Stomach (tissue), 19 donors: ENCODE data around the gene MTMR11. TPM values are rescaled to one million over a fixed set of nuclear protein-coding genes. Genes with fewer than 3 reads are reported as not detected.

ENCODE experiments used
- DNase-seq, 2 donors: peaks; one replicate each; pipeline versions ENCODE4 v3.0.0 to v3.0.0-alpha.2; 2013 to 2019
- H3K27ac ChIP-seq, 5 donors: fragments of 200-600 bp in 4 of 5; sonication (generic) in 4 of 5; one replicate each; pipeline ENCODE4 v1.5.1; 2013 to 2019; ENCODE audit warnings: mild to moderate bottlenecking in 1 of 5, moderate library complexity in 1 of 5
- H3K27me3 ChIP-seq, 3 donors: fragments of 200-600 bp; sonication (generic); one replicate each; pipeline ENCODE4 v1.5.1; 2017 to 2019; ENCODE audit warnings: mixed run types in 1 of 3
- H3K36me3 ChIP-seq, 4 donors: fragments of 200-600 bp; sonication (generic); 1 replicate in 3 of 4; 2 replicates in 1 of 4; pipeline ENCODE4 v1.5.1; 2016 to 2019
- H3K4me1 ChIP-seq, 4 donors: fragments of 200-600 bp; sonication (generic); one replicate each; pipeline ENCODE4 v1.5.1; 2016 to 2019
- H3K4me3 ChIP-seq, 4 donors: fragments of 200-600 bp; sonication (generic) in 3 of 4; one replicate each; pipeline ENCODE4 v1.5.1; 2016 to 2019; ENCODE audit warnings: mild to moderate bottlenecking in 1 of 4
- H3K9me3 ChIP-seq, 4 donors: fragments of 200-600 bp; sonication (generic); one replicate each; pipeline ENCODE4 v1.5.1; 2016 to 2019
- EP300 ChIP-seq: sonication (generic); formaldehyde crosslinking; IDR thresholded peaks from one replicate; pipeline ENCODE4 v1.6.1; 2017; ENCODE audit warnings: antibody characterized with exemption
- POLR2A ChIP-seq, 4 donors: fragments of 450-650 bp; IDR thresholded peaks; one replicate each; pipeline ENCODE4 v1.6.1; 2016; ENCODE audit warnings: antibody characterized with exemption in 4 of 4, control low read depth in 2 of 4, mild to moderate bottlenecking in 1 of 4, moderate library complexity in 1 of 4
- POLR2AphosphoS5 ChIP-seq, 3 donors: sonication (generic); formaldehyde crosslinking; IDR thresholded peaks; one replicate each; pipeline ENCODE4 v1.6.1; 2016; ENCODE audit warnings: antibody characterized with exemption in 3 of 3
- WGBS, 5 donors: extraction: QIAGEN DNeasy Blood & Tissue Kit in 3 of 5; methylation state at CpG; one replicate each; pipeline versions ENCODE4 v1.1.5 to v1.1.7; 2013 to 2018; 5-methylcytosine and 5-hydroxymethylcytosine counted together
- intact Hi-C: fragments of 100-400 bp; cut with DNase I; formaldehyde crosslinking; loops from one replicate; pipeline ENCODE4 v1.15.1; 2023; ENCODE audit warnings: low total_unique reads
- long read RNA-seq, 10 donors: transcript quantifications; one replicate each; lab custom pipeline, GENCODE V29; 2026
- polyA plus RNA-seq, 3 donors: library from polyadenylated mRNA; stranded (reverse); fragments of 200-250 nt; gene quantifications; one replicate each; pipeline ENCODE4 v1.2.3, GENCODE V29; 2013
- total RNA-seq, 5 donors: library from RNA; depleted of rRNA; stranded (reverse); fragments of >200 nt; gene quantifications; one replicate each; pipeline versions ENCODE4 v1.1.0 to v1.2.3, GENCODE V29; 2014 to 2016
- TF ChIP-seq, protein P1 (sequence below), 7 experiments: fragments of 450-650 bp in 4 of 7; fragments of 200-600 bp in 3 of 7; sonication (generic) in 3 of 7; IDR thresholded peaks; one replicate each; pipeline ENCODE4 v1.5.1; 2016 to 2019; ENCODE audit warnings: antibody characterized with exemption in 7 of 7, control low read depth in 2 of 7, mild to moderate bottlenecking in 1 of 7
- donor health status: healthy with polysubstance abuse.
- donor health status: Bipolar disorder and iron deficiency.
- donor health status: healthy.

The MTMR11 gene, protein sequence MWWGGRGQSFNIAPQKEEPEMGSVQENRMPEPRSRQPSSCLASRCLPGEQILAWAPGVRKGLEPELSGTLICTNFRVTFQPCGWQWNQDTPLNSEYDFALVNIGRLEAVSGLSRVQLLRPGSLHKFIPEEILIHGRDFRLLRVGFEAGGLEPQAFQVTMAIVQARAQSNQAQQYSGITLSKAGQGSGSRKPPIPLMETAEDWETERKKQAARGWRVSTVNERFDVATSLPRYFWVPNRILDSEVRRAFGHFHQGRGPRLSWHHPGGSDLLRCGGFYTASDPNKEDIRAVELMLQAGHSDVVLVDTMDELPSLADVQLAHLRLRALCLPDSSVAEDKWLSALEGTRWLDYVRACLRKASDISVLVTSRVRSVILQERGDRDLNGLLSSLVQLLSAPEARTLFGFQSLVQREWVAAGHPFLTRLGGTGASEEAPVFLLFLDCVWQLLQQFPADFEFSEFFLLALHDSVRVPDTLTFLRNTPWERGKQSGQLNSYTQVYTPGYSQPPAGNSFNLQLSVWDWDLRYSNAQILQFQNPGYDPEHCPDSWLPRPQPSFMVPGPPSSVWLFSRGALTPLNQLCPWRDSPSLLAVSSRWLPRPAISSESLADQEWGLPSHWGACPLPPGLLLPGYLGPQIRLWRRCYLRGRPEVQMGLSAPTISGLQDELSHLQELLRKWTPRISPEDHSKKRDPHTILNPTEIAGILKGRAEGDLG
- 100 to 1,000 TPM in 1 of 5 donors, 10 to 100 TPM in 2, 1 to 10 TPM in 2; 3.6 to 169 (median 22.2) TPM for total RNA-seq
- 1 to 10 TPM; 3.5 to 6.9 (median 6.4) TPM for polyA plus RNA-seq
- long read RNA-seq, donor 1 = 0 reads
- long read RNA-seq, donor 2 = 0 reads
- long read RNA-seq, donor 3 = 0 reads
- long read RNA-seq, donor 4 = 0 reads
- long read RNA-seq, donor 5, partial matches to known transcripts = 0 of 1 reads
- long read RNA-seq, donor 5, other reads (novel, unspliced or antisense) = 0 of 1 reads
- long read RNA-seq, donor 6 = 0 reads
- long read RNA-seq, donor 7, partial matches to known transcripts = 0 of 3 reads
- long read RNA-seq, donor 7, other reads (novel, unspliced or antisense) = 0 of 3 reads
- long read RNA-seq, donor 8, partial matches to known transcripts = 8 of 8 reads
- long read RNA-seq, donor 8, other reads (novel, unspliced or antisense) = 0 of 8 reads
- long read RNA-seq, donor 9 = 0 reads
- long read RNA-seq, donor 10 = 0 reads

GRCh38 chr1:149936170-149936991 lies at the start of gene MTMR11:
TSS of gene MTMR11 (minus strand) at chr1:149936879. CDS start at chr1:149936647, 232 bp downstream.
- Histone ChIP-seq H3K27ac (peak within 1 kb of the TSS; percentile 57 to 88 (median 84)), H3K9me3 (no peaks in the 10 kb centered on the region), H3K36me3 (peaks cover 0 to 18% (median 12%) of the 10 kb centered on the region in 4 donors), H3K4me1 (peaks cover 32 to 59% (median 48%) of the 10 kb centered on the region in 4 donors), H3K27me3 (no peaks in the 10 kb centered on the region), H3K4me3 (peak within 1 kb of the TSS; percentile 45 to 58 (median 52))
- WGBS, 5 donors = 17 to 20% (median 19%) methylated on average over 18 of the region's 18 CpGs
- TF ChIP-seq, protein P1, sequence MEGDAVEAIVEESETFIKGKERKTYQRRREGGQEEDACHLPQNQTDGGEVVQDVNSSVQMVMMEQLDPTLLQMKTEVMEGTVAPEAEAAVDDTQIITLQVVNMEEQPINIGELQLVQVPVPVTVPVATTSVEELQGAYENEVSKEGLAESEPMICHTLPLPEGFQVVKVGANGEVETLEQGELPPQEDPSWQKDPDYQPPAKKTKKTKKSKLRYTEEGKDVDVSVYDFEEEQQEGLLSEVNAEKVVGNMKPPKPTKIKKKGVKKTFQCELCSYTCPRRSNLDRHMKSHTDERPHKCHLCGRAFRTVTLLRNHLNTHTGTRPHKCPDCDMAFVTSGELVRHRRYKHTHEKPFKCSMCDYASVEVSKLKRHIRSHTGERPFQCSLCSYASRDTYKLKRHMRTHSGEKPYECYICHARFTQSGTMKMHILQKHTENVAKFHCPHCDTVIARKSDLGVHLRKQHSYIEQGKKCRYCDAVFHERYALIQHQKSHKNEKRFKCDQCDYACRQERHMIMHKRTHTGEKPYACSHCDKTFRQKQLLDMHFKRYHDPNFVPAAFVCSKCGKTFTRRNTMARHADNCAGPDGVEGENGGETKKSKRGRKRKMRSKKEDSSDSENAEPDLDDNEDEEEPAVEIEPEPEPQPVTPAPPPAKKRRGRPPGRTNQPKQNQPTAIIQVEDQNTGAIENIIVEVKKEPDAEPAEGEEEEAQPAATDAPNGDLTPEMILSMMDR (IDR thresholded peaks at IDR 0.05) = no peak
- no peak for TF ChIP-seq POLR2AphosphoS5 (IDR thresholded peaks at IDR 0.05)
- TF ChIP-seq POLR2A (IDR thresholded peaks at IDR 0.05) = no peak
- no peak for TF ChIP-seq EP300
- intact Hi-C loops = no loop called here
- peak; percentile 39 to 78 for DNase-seq

DNA sequence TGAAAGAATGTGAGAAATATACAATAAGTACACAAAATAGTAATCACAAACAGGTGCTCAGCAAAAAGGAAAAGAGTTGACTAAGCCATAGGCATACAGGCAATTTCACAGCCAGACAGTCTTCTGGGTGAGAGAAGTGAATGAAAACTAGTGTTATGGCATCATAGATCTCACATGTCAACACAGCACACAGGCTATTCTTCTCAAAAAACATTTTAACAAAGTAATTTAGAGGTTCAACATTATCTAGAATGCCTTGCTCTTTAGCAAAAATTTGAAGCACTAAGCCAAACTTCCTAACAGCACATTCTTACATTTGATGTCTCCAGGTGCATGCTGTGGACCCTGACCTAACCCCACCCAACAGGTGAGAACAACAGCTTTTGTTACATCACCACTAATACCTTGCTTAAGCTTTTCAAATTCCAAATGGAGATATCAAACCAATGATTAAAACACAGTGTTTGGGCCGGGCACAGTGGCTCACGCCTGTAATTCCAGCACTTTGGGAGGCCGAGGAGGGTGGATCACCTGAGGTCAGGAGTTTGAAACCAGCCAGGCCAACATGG lies 43.4 kb upstream of the MTMR11 start:
- peaks cover 12 to 24% (median 24%) of the 10 kb centered on the region in 4 donors for H3K36me3 ChIP-seq
- H3K4me3 ChIP-seq = no peak overlapping the region
- DNase-seq = peak in 1 of 2 donors; percentile 14
- H3K9me3 ChIP-seq = no peaks in the 10 kb centered on the region
- no peak overlapping the region for H3K27ac ChIP-seq
- TF ChIP-seq POLR2AphosphoS5 (IDR thresholded peaks at IDR 0.05) = no peak
- TF ChIP-seq, protein P1 (IDR thresholded peaks at IDR 0.05) = no peak
- TF ChIP-seq EP300 = no peak
- no peak for TF ChIP-seq POLR2A (IDR thresholded peaks at IDR 0.05)
- peaks cover 6 to 52% (median 25%) of the 10 kb centered on the region in 4 donors for H3K4me1 ChIP-seq
- intact Hi-C loops = no loop called here
- no peaks in the 10 kb centered on the region for H3K27me3 ChIP-seq
- WGBS, 5 donors = 60 to 82% (median 73%) methylated on average over 3 of the region's 3 CpGs

GRCh38 chr1:149979245-149979971 lies 42.7 kb upstream of the MTMR11 start:
- Histone ChIP-seq H3K27me3 (no peaks in the 10 kb centered on the region), H3K4me3 (no peak overlapping the region), H3K4me1 (peaks cover 6 to 46% (median 25%) of the 10 kb centered on the region in 4 donors), H3K36me3 (peaks cover 17 to 31% (median 30%) of the 10 kb centered on the region in 4 donors), H3K9me3 (no peaks in the 10 kb centered on the region), H3K27ac (no peak overlapping the region)
- intact Hi-C loops = no loop called here
- WGBS, 5 donors = 82 to 92% (median 90%) methylated on average over 2 of the region's 2 CpGs
- DNase-seq = no peak
- TF ChIP-seq EP300 = no peak
- TF ChIP-seq POLR2A (IDR thresholded peaks at IDR 0.05) = no peak
